Neuronal stem cell (in vitro differentiated cells): ENCODE measurements around the gene ZMIZ1.

Source experiments
- DNase-seq: peaks from one replicate; pipeline ENCODE4 v3.0.0-alpha.2; 2013; ENCODE audit warnings: low spot score
- H2AFZ ChIP-seq: one replicate; pipeline ENCODE4 v1.6.1; 2013; ENCODE audit warnings: mild to moderate bottlenecking, low read length, inconsistent platforms
- H2AK5ac ChIP-seq: 2 replicates; pipeline ENCODE4 v1.6.1; 2013; ENCODE audit warnings: low read depth, mild to moderate bottlenecking, inconsistent platforms, low read length, moderate library complexity, mixed read lengths
- H2BK120ac ChIP-seq: 2 replicates; pipeline ENCODE4 v1.6.1; 2013; ENCODE audit warnings: low read depth, mild to moderate bottlenecking, inconsistent platforms, low read length, moderate library complexity, mixed read lengths
- H2BK12ac ChIP-seq: one replicate; pipeline ENCODE4 v1.6.1; 2013; ENCODE audit warnings: low read length, inconsistent platforms
- H2BK15ac ChIP-seq: 2 replicates; pipeline ENCODE4 v1.6.1; 2013; ENCODE audit warnings: mild to moderate bottlenecking, low read length, inconsistent platforms, mixed read lengths
- H2BK5ac ChIP-seq: one replicate; pipeline ENCODE4 v1.6.1; 2013; ENCODE audit warnings: inconsistent platforms, mild to moderate bottlenecking, low read length, moderate library complexity
- H3K14ac ChIP-seq: one replicate; pipeline ENCODE4 v1.6.1; 2013; ENCODE audit warnings: low read length, inconsistent platforms
- H3K18ac ChIP-seq: 2 replicates; pipeline ENCODE4 v1.6.1; 2013; ENCODE audit warnings: low read length, inconsistent platforms
- H3K23ac ChIP-seq: 2 replicates; pipeline ENCODE4 v1.6.1; 2013; ENCODE audit warnings: low read depth, mild to moderate bottlenecking, mixed read lengths, low read length, inconsistent platforms; ENCODE audit not compliant: poor library complexity
- H3K27ac ChIP-seq: replicated peaks from 3 replicates; pipeline ENCODE4 v1.5.1; 2013; ENCODE audit warnings: low read length, inconsistent platforms
- H3K27me3 ChIP-seq, 3 experiments: 2 replicates each; pipeline ENCODE4 v1.6.1; 2013; ENCODE audit warnings: low read length in 3 of 3, mild to moderate bottlenecking in 2 of 3, inconsistent platforms in 1 of 3, low read depth in 1 of 3, mixed read lengths in 1 of 3, moderate library complexity in 1 of 3; ENCODE audit not compliant: control insufficient read depth in 3 of 3, insufficient read depth in 3 of 3
- H3K36me3 ChIP-seq, 2 donors: replicated peaks in 1 of 2; 2 replicates each; pipeline ENCODE4 v1.6.1; 2013; ENCODE audit warnings: low read length in 2 of 2; ENCODE audit not compliant: control insufficient read depth in 2 of 2, insufficient read depth in 2 of 2
- H3K4ac ChIP-seq: 2 replicates; pipeline ENCODE4 v1.6.1; 2013; ENCODE audit warnings: inconsistent platforms, mild to moderate bottlenecking, low read length, moderate library complexity
- H3K4me1 ChIP-seq, 2 donors: 1 replicate in 1 of 2; 2 replicates in 1 of 2; pipeline ENCODE4 v1.6.1; 2013; ENCODE audit warnings: low read length in 2 of 2, low read depth in 1 of 2; ENCODE audit not compliant: control insufficient read depth in 2 of 2, insufficient read depth in 1 of 2
- H3K4me2 ChIP-seq: one replicate; pipeline ENCODE4 v1.6.1; 2013; ENCODE audit warnings: mild to moderate bottlenecking, low read length, inconsistent platforms; ENCODE audit not compliant: insufficient read depth, poor library complexity, severe bottlenecking
- H3K4me3 ChIP-seq, 2 donors: 2 replicates each; pipeline ENCODE4 v1.5.1; 2013; ENCODE audit warnings: low read length in 2 of 2, mild to moderate bottlenecking in 2 of 2, inconsistent platforms in 1 of 2, moderate library complexity in 1 of 2
- H3K79me1 ChIP-seq: one replicate; pipeline ENCODE4 v1.6.1; 2013; ENCODE audit warnings: low read depth, mild to moderate bottlenecking, inconsistent platforms, low read length, moderate library complexity
- H3K9ac ChIP-seq: one replicate; pipeline ENCODE4 v1.6.1; 2013; ENCODE audit warnings: mild to moderate bottlenecking, low read depth, low read length, inconsistent platforms; ENCODE audit not compliant: poor library complexity
- H3K9me3 ChIP-seq, 2 donors: replicated peaks in 1 of 2; 2 replicates each; pipeline versions ENCODE3 to v1.6.1; 2013; ENCODE audit warnings: low read length in 2 of 2, mild to moderate bottlenecking in 2 of 2, inconsistent platforms in 1 of 2, low read depth in 1 of 2, mixed read lengths in 1 of 2, moderate library complexity in 1 of 2; ENCODE audit not compliant: control insufficient read depth in 2 of 2, insufficient read depth in 1 of 2
- H4K8ac ChIP-seq: one replicate; pipeline ENCODE4 v1.6.1; 2013; ENCODE audit warnings: low read depth, mild to moderate bottlenecking, inconsistent platforms, low read length, moderate library complexity
- H4K91ac ChIP-seq: one replicate; pipeline ENCODE4 v1.6.1; 2013; ENCODE audit warnings: low read length, low read depth, mild to moderate bottlenecking, inconsistent platforms; ENCODE audit not compliant: poor library complexity
- WGBS, 2 donors: extraction: QIAGEN DNeasy Blood & Tissue Kit; methylation state at CpG; one replicate each; pipeline ENCODE4 v1.1.7; 2013; ENCODE audit warnings: missing lambda C conversion rate in 2 of 2, mixed read lengths in 1 of 2; ENCODE audit not compliant: insufficient read length in 2 of 2, insufficient replicate concordance in 1 of 2; ENCODE audit errors: extremely low coverage in 2 of 2; 5-methylcytosine and 5-hydroxymethylcytosine counted together

The ZMIZ1 gene

GRCh38 chr10:79072994-79073645, 4.4 kb downstream of the ZMIZ1 start:
- H3K4me1 ChIP-seq: peaks cover 34 to 44% of the 10 kb centered on the region in 2 donors
- no peaks in the 10 kb centered on the region for H3K9me3 ChIP-seq
- H3K18ac ChIP-seq: no peak overlapping the region
- no peak overlapping the region for H3K4ac ChIP-seq
- H4K8ac ChIP-seq: no peak overlapping the region
- H3K79me1 ChIP-seq: peaks cover 38% of the 10 kb centered on the region
- H2BK12ac ChIP-seq: no peak overlapping the region
- DNase-seq: no peak
- no peak overlapping the region for H3K14ac ChIP-seq
- H2BK15ac ChIP-seq: no peak overlapping the region
- no CpG with 5 or more reads among the region's 4 CpGs for WGBS, 2 donors
- no peak overlapping the region for H4K91ac ChIP-seq
- no peak overlapping the region for H3K4me2 ChIP-seq
- H3K27ac ChIP-seq: no peak overlapping the region
- H2AFZ ChIP-seq: no peak overlapping the region
- H2BK5ac ChIP-seq: no peak overlapping the region
- peak overlapping the region; percentile 11 for H2AK5ac ChIP-seq
- H2BK120ac ChIP-seq: no peak overlapping the region
- H3K9ac ChIP-seq: no peak overlapping the region
- peaks cover 2 to 16% of the 10 kb centered on the region in 2 donors for H3K36me3 ChIP-seq
- no peak overlapping the region for H3K4me3 ChIP-seq
- H3K23ac ChIP-seq: no peak overlapping the region
- H3K27me3 ChIP-seq: no peaks in the 10 kb centered on the region

GRCh38 chr10:79073784-79074432, 5.1 kb downstream of the ZMIZ1 start:
- Histone ChIP-seq H2BK12ac (no peak overlapping the region), H2BK5ac (peak overlapping the region; percentile 83), H2BK15ac (no peak overlapping the region), H3K27me3 (no peaks in the 10 kb centered on the region), H3K14ac (no peak overlapping the region), H3K27ac (no peak overlapping the region), H2AFZ (no peak overlapping the region), H3K4ac (no peak overlapping the region), H3K18ac (no peak overlapping the region), H2AK5ac (no peak overlapping the region), H3K9ac (peak overlapping the region; percentile 45), H3K36me3 (peaks cover 2 to 16% of the 10 kb centered on the region in 2 donors), H3K4me3 (no peak overlapping the region), H4K91ac (peak overlapping the region; percentile 23), H3K79me1 (peaks cover 38% of the 10 kb centered on the region), H3K4me2 (no peak overlapping the region), H2BK120ac (no peak overlapping the region), H4K8ac (peak overlapping the region; percentile 75), H3K4me1 (peaks cover 36 to 44% of the 10 kb centered on the region in 2 donors), H3K9me3 (no peaks in the 10 kb centered on the region), H3K23ac (peak overlapping the region; percentile 36)
- no CpG with 5 or more reads among the region's 15 CpGs for WGBS, 2 donors
- DNase-seq: no peak

- Histone ChIP-seq H2BK5ac (peak overlapping the region; percentile 83), H3K18ac (peak overlapping the region; percentile 76), H3K79me1 (peaks cover 38% of the 10 kb centered on the region), H4K8ac (no peak overlapping the region), H3K14ac (no peak overlapping the region), H3K4me2 (no peak overlapping the region), H3K27ac (no peak overlapping the region), H3K9ac (peak overlapping the region; percentile 32), H2BK12ac (no peak overlapping the region), H2AK5ac (no peak overlapping the region), H2BK120ac (no peak overlapping the region), H3K9me3 (no peaks in the 10 kb centered on the region), H2AFZ (no peak overlapping the region), H3K23ac (no peak overlapping the region), H4K91ac (no peak overlapping the region), H3K4me1 (peaks cover 42 to 52% of the 10 kb centered on the region in 2 donors), H3K36me3 (peaks cover 2 to 16% of the 10 kb centered on the region in 2 donors), H3K4ac (no peak overlapping the region), H3K4me3 (no peak overlapping the region), H3K27me3 (no peaks in the 10 kb centered on the region), H2BK15ac (no peak overlapping the region)
- no CpG with 5 or more reads among the region's 4 CpGs for WGBS, 2 donors
- no peak for DNase-seq
Measured at GRCh38 chr10:79074732-79075131, 6.0 kb downstream of the ZMIZ1 start.

DNA sequence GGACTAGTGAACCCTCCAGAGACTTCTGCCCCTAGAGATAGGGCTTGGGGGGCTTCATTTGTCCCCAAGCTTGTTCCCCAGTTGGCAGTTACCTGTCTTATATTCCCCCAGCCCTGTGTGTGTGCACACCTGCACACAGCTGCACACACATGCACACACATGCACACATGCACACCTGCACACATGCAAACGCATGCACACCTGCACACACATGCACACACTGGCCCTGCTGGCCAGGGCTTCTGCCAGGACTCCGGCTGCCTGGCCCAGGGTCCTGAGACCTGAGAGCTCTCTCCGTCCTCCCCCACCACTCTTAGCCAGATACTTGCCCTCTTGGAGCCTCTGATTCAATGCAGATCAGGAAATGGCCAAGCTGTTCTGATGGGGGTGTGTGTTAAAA, 6.7 kb downstream of the ZMIZ1 start:
- no peaks in the 10 kb centered on the region for H3K27me3 ChIP-seq
- H3K4ac ChIP-seq: no peak overlapping the region
- peak overlapping the region; percentile 66 for H3K18ac ChIP-seq
- H3K14ac ChIP-seq: no peak overlapping the region
- H2BK120ac ChIP-seq: no peak overlapping the region
- H3K4me3 ChIP-seq: no peak overlapping the region
- WGBS, 2 donors: no CpG with 5 or more reads among the region's 3 CpGs
- H2AFZ ChIP-seq: no peak overlapping the region
- H2BK5ac ChIP-seq: no peak overlapping the region
- H2BK12ac ChIP-seq: no peak overlapping the region
- no peak overlapping the region for H3K27ac ChIP-seq
- no peak overlapping the region for H4K91ac ChIP-seq
- H3K9ac ChIP-seq: peak overlapping the region; percentile 32
- no peak overlapping the region for H2AK5ac ChIP-seq
- H3K23ac ChIP-seq: no peak overlapping the region
- H3K36me3 ChIP-seq: peaks cover 2 to 16% of the 10 kb centered on the region in 2 donors
- no peak overlapping the region for H4K8ac ChIP-seq
- H3K4me2 ChIP-seq: no peak overlapping the region
- no peak overlapping the region for H2BK15ac ChIP-seq
- DNase-seq: no peak
- H3K79me1 ChIP-seq: peaks cover 38% of the 10 kb centered on the region
- H3K9me3 ChIP-seq: no peaks in the 10 kb centered on the region
- H3K4me1 ChIP-seq: peaks cover 44 to 54% of the 10 kb centered on the region in 2 donors
